ENCODE results near the gene DDHD1.

Gene DDHD1

GRCh38 chr14:53113989-53114388 lies 39.1 kb downstream of the DDHD1 start:
- no peak overlapping the region for H3K4me3 ChIP-seq (ENCODE audit: low read depth, low read length)
- no peak for TF ChIP-seq CTCF (IDR thresholded peaks at IDR 0.05; ENCODE audit: low read depth, low read length)
- no peak for DNase-seq

GRCh38 chr14:53110096-53110495 lies 43.0 kb downstream of the DDHD1 start:
- Histone ChIP-seq H3K9me3 (no peaks in the 10 kb centered on the region), H3K36me3 (no peaks in the 10 kb centered on the region), H3K4me3 (ENCODE audit: low read depth, low read length) (no peak overlapping the region), H3K27me3 (no peaks in the 10 kb centered on the region), H3K4me1 (peaks cover 2% of the 10 kb centered on the region; the same call in 1 of the 2 replicates)
- DNase-seq, result no peak
- TF ChIP-seq CTCF (IDR thresholded peaks at IDR 0.05; ENCODE audit: low read depth, low read length), result no peak

More at GRCh38 chr14:53113989-53114388, 39.1 kb downstream of the DDHD1 start:
- Histone ChIP-seq H3K27me3 (no peaks in the 10 kb centered on the region), H3K36me3 (no peaks in the 10 kb centered on the region), H3K4me1 (peaks cover 2% of the 10 kb centered on the region; the same call in 1 of the 2 replicates), H3K9me3 (no peaks in the 10 kb centered on the region)

- Histone ChIP-seq H3K9me3 (no peaks in the 10 kb centered on the region), H3K4me3 (ENCODE audit: low read depth, low read length) (no peak overlapping the region), H3K4me1 (peaks cover 2% of the 10 kb centered on the region; the same call in 1 of the 2 replicates), H3K27me3 (no peaks in the 10 kb centered on the region), H3K36me3 (no peaks in the 10 kb centered on the region)
- TF ChIP-seq CTCF (IDR thresholded peaks at IDR 0.05; ENCODE audit: low read depth, low read length), result no peak
- no peak for DNase-seq
Observed at GRCh38 chr14:53109105-53110041, 43.8 kb downstream of the DDHD1 start.

GRCh38 chr14:53108292-53109104 lies 44.6 kb downstream of the DDHD1 start:
- Histone ChIP-seq H3K36me3 (no peaks in the 10 kb centered on the region), H3K27me3 (no peaks in the 10 kb centered on the region), H3K4me1 (peaks cover 6% of the 10 kb centered on the region; the same call in 1 of the 2 replicates), H3K9me3 (no peaks in the 10 kb centered on the region), H3K4me3 (ENCODE audit: low read depth, low read length) (no peak overlapping the region)
- no peak for DNase-seq
- TF ChIP-seq CTCF (IDR thresholded peaks at IDR 0.05; ENCODE audit: low read depth, low read length), result no peak

GRCh38 chr14:53106768-53107167 lies 46.4 kb downstream of the DDHD1 start:
- no peaks in the 10 kb centered on the region for H3K27me3 ChIP-seq
- DNase-seq, result no peak
- H3K36me3 ChIP-seq, result no peaks in the 10 kb centered on the region
- H3K4me3 ChIP-seq (ENCODE audit: low read depth, low read length), result no peak overlapping the region
- H3K9me3 ChIP-seq, result no peaks in the 10 kb centered on the region
- no peak for TF ChIP-seq CTCF (IDR thresholded peaks at IDR 0.05; ENCODE audit: low read depth, low read length)
- peaks cover 6% of the 10 kb centered on the region; the same call in 1 of the 2 replicates for H3K4me1 ChIP-seq

All from BE2C (cell line).